Fibroblast of lung (primary cell): ENCODE results near the gene NRIP3.

Experiments used
- CTCF ChIP-seq, 2 donors: IDR thresholded peaks in 1 of 2; conservative IDR thresholded peaks in 1 of 2; 1 replicate in 1 of 2; 2 replicates in 1 of 2; pipeline ENCODE4 v1.5.1; 2011 to 2012; ENCODE audit warnings: low read length in 2 of 2, control low read depth in 1 of 2, inconsistent platforms in 1 of 2, low read depth in 1 of 2, mild to moderate bottlenecking in 1 of 2
- EZH2 ChIP-seq: IDR thresholded peaks from 2 replicates; pipeline ENCODE4 v1.5.1; 2012; ENCODE audit warnings: low read length, control low read depth, mild to moderate bottlenecking; ENCODE audit errors: missing control alignments

- TF ChIP-seq CTCF (conservative IDR thresholded peaks at IDR 0.05 in 1 of 2, IDR thresholded peaks at IDR 0.05 in 1 of 2; ENCODE audit: low read depth in 1 of 2, low read length in 2 of 2) (peak; percentile 74 to 85), EZH2 (no peak)
Measured at GRCh38 chr11:9015677-9016076, 11.9 kb upstream of the NRIP3 start.
